NB4 (cell line): ENCODE data around the gene SLC6A2.

Source experiments
- MYC ChIP-seq: IDR thresholded peaks from 2 replicates; pipeline ENCODE4 v1.6.1; 2011; ENCODE audit warnings: low read depth, low read length
- POLR2A ChIP-seq: IDR thresholded peaks from 2 replicates; pipeline ENCODE4 v1.6.1; 2011; ENCODE audit warnings: mild to moderate bottlenecking; ENCODE audit not compliant: insufficient read length; ENCODE audit errors: extremely low read depth
- TF ChIP-seq, protein P1 (sequence below): IDR thresholded peaks from one replicate; pipeline ENCODE4 v1.5.1; 2012; ENCODE audit warnings: low read depth, low read length
- TF ChIP-seq, protein P2 (sequence below): IDR thresholded peaks from 2 replicates; pipeline ENCODE4 v1.6.1; 2011; ENCODE audit warnings: low read depth, low read length

DNA sequence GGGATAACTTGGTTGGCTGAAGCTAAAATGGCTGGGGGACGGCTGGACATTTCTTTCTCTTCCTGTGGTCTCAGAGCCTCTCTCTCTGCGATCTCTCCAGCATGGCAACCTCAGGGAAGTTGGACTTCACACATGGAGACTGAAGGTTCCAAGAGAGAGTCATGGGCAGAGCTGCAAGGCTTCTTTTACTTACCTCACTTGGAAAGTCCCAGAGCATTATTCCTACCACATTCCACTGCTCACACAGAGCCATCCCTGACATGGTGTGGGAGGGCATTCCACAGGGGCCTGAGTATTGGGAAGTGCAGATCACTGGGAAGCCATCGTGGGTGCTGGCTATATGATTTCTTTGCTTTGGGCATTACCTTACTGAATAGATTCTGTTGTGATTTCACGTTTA lies 9.8 kb upstream of the SLC6A2 start:
- TF ChIP-seq, protein P1, sequence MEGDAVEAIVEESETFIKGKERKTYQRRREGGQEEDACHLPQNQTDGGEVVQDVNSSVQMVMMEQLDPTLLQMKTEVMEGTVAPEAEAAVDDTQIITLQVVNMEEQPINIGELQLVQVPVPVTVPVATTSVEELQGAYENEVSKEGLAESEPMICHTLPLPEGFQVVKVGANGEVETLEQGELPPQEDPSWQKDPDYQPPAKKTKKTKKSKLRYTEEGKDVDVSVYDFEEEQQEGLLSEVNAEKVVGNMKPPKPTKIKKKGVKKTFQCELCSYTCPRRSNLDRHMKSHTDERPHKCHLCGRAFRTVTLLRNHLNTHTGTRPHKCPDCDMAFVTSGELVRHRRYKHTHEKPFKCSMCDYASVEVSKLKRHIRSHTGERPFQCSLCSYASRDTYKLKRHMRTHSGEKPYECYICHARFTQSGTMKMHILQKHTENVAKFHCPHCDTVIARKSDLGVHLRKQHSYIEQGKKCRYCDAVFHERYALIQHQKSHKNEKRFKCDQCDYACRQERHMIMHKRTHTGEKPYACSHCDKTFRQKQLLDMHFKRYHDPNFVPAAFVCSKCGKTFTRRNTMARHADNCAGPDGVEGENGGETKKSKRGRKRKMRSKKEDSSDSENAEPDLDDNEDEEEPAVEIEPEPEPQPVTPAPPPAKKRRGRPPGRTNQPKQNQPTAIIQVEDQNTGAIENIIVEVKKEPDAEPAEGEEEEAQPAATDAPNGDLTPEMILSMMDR, result no peak
- TF ChIP-seq POLR2A (no peak), MYC (no peak)
- TF ChIP-seq, protein P2, sequence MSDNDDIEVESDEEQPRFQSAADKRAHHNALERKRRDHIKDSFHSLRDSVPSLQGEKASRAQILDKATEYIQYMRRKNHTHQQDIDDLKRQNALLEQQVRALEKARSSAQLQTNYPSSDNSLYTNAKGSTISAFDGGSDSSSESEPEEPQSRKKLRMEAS, result no peak
